Eye (tissue), 1 donor: ENCODE measurements around the gene PRUNE2.
"Not testable (repeated sequence)": the region's sequence is repeated elsewhere in the genome, so short reads cannot be mapped to it uniquely, and the experiment has no call there.

Source experiments
- DNase-seq: peaks from one replicate; pipeline ENCODE4 v3.0.0-alpha.2; 2015

The PRUNE2 gene

DNA sequence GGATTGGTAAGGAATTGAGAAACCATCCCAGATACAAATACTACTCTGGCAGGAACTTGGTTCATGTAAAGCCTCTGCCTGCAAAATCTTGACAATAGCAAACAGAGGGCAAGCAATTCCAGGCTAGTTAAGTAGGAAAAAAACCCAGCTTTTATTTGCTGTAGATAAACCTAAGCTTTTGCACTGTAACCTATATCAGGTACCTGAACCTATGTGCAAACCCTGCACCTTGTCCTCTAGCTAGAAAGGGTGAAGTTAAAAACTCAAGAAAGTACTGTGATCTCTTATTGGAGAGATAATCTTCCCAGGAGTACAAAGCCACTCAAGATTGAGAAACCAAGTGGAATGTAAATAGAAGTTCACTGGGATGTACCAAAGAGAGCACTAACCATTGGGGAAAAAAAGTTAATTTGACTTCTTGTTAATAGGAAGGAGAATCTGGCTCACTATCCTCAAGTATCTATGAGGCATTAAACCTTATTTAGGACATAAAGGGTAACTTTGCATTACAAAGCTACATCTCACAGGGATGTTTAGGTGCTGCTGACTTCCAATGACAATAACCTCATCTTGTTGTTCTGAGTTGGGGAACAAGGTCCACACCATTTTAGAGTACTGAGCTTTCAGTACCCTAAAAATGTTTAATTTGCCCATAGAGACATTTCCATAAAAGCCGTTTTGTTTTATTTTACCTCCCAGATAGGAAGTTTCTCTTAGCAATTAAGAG is 215.5 kb downstream of the PRUNE2 start:
- DNase-seq = no peak

DNA sequence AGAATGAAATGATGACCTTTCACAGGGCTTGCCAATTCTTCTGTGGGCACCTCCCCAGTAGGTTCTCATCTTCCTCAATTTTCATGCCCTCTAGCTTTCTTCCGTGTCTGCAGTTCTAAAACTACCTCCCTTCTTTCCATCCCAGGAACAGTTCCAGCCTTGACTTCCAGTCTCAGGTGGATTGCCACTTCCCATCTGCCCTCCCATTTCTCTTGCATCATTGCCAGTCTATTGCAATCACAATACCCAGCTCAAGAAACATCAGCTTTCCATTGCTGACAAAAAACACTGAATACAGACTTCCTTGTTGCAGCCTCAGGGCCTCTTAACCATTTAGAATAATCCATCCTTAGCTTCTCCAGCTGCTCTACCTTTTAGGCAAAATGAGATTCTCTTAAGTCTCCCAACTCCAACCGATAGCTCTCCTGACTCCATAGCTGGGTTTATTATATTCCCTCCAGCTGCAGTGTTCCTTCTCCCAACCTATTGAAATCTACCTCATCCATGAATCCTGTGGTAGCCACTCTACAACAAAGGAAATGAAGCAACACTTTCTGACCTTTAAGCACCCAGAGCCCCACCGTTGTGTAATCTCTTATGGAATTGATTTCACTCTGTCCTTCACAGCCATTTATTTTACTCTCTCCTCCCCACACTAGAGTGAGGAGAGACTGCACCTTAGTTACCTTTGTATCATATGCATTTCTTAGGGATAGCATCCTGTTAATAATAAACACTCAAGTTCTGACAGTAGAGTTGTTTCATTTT is 217.3 kb downstream of the PRUNE2 start:
- DNase-seq = no peak

DNA sequence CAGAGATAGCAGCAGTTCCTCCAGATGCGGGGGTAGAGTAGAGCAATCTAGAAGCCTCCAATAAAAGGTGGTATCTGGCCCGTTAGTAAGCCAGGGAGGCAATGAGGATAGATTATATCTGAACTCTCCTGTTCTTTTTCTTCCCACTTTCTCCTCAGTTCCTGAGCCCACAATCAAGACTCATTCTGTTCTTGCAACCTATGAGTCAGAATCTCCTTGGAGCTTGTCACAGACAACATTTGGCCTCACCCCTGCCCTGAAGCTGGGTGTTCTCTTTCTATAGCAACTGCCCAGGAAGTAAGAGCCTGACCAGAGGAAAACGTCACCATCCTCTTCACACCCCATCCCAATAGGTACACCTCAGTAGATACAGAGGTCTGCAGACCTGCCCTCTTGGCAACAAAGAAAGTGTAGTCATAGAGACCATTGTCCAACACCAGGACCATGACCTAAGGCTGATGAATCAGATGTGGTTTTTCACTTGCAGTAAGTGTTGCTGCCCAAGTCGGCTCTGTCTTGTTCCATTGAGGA is 218.0 kb downstream of the PRUNE2 start:
- no peak for DNase-seq

DNA sequence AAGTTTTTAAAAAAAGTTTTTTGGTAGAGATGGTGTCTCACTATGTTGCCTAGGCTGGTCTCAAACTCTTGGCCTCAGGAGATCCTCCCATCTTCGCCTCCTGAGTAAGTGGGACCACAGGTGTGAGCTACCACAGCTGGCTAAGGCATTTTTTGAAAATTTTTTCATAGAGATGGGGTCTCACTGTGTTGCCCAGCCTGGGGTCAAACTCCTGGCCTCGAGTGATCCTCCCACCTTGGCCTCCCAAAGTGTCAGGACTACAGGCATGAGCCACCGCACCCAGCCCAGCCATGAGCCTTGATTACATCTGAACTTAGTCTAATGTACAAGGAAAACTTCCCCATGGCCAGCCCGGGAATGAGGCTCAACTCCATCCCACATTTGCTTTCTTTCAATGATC is 219.2 kb downstream of the PRUNE2 start:
- DNase-seq = no peak

DNA sequence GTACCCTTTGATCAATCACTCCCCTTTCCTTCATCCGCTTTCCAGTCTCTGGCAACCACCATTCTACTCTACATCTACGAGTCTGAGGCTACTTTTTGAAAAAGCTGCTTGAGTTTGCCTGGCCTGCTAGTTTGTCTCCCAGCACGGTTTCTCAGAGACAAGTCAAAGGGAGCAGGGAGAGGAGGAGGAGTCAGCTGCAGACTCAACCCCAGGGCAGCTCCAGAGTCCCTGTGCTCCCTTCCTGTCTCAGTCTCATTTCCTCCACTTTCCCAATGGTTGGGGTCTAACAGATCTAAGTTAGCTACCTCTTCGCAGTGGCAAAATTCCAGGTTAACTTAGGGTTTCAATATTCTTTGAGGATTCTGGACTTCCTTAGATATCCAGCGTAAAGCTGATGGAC is 221.7 kb downstream of the PRUNE2 start:
- DNase-seq = no peak

DNA sequence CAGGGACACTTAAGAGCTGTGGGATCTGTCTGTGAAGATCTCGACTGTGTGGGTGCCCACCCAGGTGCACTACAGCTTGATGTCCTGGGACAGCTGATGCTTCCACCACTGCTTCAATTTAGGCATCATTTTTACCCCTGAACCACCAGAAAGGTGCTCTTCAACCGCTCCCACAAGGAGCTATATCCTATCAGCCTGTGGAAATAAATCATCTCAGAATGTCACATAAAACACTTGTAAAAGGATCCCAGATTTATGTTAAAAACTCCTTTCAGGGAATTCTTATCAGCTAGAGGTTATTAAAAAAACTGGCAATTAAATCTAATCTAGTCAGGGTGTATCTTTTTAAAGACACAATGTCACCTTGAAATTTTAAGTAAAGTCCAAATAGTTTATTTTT is 224.4 kb downstream of the PRUNE2 start:
- DNase-seq = no peak

DNA sequence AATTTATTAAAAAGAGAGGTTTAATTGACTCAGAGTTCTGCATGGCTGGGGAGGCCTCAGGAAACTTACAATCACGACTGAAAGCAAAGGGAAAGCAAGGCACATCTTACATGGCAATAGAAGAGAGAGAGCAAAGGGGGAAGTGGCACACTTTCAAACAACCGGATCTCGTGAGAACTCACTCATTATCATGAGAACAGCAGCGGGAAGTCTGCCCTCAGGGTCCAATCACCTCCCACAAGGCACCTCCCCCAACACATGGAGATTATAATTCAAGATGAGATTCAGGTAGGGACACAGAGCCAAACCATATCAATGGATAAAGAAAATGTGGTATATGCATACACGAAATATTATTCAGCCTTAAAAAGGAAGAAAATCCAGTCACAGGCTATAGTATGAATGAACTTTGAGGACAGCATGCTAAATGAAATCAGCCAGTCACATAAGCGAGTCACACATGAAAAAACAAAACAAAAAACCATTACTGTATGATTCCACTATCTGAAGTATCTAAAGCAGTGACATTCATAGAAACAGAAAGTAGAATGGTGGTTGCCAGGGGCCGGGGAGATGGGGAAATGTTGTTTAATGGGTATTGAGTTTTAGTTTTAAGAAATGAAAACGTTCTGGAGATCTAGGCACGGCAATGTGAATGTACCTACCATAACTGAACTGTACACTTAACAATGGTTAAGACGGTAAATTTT is 225.0 kb downstream of the PRUNE2 start:
- DNase-seq = no peak

DNA sequence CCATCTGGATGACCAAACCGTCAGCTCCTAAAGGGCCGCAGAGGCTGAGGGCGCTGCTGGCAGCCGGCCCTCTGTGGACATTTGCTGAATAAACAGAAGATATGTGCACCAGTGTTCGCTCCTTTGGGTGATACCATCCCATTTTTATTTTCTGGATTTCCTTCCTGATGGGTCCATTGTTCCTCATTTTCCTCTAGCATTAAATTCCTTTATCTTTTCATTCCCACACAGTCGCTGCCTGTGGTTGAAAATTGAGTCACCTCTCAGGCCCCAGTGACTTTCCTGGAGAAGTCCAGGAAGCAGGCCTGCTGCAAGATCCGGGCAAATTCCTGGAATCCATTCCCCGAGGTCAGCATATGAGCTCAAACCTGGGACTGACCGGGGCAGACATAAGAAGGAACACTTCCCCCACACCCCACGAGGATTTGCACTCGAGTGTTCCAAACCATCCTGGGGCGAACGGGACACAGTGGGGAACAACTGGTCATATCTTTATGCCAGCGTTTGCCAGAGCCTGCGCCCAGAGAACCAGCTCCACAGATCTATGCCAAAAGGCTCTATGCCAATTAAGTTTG is 228.3 kb downstream of the PRUNE2 start:
- no peak for DNase-seq

DNA sequence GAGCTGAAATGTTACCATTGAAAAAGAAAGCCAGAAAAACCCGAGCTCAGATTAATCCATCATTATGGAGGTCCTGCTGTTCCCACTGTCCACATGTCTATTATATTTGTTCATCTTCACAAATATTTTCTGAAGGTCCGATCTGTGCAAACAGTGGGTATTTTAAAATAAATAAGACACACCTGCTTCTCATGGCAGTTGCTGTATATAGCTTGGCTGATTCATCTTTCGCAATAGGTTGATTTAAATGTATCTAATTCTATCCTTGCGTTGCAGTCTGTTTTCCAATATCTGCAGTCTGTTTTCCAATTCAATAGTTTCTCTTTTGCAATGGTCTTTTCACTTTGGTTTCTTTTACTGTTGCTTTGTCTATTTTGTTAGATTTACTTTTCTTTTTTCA is 229.1 kb downstream of the PRUNE2 start:
- DNase-seq = no peak

DNA sequence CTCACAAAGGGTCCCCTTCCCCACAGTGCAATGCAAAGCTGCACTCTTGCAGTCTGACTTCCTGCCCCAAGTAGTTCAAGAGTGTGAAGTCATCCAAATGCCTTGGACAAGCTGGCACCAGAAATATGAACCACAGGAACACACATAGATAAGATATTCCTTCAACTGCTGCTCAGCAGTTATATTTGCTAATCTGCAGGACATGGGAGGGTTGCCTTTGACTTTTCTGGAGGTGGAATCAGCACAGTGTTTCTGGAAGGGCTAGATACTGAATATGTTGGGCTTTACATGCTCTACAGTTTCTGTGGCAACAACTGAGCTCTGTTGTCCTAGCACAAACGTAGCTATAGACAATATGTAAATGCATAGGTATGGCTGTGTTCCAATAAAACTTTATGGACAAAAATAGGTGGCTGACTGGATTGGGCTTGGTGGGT is 238.4 kb downstream of the PRUNE2 start:
- no peak for DNase-seq

DNA sequence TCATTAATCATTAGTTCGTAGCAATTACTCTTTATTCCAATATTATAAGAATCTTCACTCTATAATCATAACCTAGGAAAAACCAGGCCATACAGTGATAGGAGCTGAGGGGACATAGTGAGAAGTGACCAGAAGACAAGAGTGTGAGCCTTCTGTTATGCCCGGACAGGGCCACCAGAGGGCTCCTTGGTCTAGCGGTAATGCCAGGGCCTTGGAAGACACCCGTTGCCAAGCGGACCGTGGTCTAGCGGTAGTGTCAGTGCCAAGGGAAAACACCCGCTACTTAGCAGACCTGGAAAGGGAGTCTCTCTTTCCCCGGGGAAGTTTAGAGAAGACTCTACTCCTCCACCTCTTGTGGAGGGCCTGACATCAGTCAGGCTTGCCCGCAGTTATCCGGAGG is 239.9 kb downstream of the PRUNE2 start:
- DNase-seq = not testable (repeated sequence)

DNA sequence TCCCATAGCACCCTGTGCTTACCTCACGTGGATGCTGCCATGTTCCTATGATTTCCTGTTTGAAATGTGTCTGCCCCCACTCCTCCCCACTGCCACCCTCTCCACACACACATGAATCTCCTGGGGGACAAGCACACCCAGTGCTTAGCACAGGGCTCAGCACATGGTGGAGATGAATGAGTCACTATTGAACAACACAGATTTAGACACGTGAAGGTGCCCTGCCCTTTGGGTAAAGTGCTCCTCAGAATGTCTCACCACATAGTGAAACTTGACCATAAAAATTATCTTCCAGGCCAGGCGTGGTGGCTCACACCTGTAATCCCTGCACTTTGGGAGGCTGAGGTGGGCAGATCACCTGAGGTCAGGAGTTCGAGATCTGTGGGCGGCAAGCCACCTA is 240.5 kb downstream of the PRUNE2 start:
- no peak for DNase-seq

DNA sequence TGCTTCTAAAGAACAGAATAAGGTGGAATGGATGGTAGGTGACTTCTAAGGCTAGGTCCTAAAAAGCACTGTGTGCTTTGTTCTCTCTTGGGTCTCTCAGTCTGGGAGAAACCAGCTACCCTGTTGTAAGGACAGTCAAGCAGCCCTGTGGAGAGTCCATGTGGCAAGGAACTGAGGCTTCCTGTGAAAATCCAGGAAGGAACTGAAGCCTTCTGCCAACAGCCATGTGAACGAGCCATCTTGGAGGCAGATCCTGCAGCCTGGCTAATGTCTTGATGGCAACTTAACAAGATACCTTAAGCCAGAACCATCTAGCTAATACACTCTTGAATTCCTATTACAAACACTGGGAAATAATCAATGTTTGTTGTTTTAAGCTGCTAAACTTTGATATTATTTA is 241.8 kb downstream of the PRUNE2 start:
- DNase-seq = no peak

DNA sequence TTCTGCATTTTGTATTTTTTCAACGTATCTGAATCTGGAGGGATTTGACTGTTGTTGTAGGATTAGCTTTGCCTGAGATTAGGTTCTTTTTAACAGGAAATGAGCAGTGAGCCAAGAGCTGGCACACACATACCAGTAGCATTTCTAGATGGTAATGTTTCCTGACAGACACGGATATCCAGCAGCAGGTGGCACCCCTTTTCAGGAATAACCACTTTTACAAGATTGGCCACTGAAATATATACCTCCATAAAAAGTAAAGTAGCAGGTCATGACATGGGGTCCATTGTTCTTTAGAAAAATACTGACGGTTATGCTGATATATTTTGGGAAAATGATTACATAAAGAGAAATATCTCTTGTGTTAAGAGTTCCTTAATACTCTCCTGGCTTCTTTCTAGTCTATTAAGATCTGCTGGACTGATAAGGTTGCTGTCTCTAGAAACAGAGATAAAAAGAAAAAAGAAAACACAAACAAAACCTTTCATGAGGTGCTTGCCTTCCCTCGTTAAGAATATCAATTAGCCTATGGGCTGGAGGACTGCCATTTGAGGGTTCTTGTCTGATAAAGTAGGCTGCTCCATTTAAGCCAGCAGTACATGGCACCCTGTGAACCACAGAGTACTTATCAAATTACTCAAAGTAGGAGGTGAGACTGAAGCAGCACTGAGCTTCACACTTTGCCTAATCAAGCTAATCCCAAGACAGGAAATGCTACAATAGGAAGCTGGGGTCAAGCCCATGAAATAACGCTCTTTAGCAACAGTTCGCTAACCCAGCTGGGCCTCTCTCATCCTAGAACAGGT is 243.2 kb downstream of the PRUNE2 start:
- DNase-seq = peak; percentile 27

DNA sequence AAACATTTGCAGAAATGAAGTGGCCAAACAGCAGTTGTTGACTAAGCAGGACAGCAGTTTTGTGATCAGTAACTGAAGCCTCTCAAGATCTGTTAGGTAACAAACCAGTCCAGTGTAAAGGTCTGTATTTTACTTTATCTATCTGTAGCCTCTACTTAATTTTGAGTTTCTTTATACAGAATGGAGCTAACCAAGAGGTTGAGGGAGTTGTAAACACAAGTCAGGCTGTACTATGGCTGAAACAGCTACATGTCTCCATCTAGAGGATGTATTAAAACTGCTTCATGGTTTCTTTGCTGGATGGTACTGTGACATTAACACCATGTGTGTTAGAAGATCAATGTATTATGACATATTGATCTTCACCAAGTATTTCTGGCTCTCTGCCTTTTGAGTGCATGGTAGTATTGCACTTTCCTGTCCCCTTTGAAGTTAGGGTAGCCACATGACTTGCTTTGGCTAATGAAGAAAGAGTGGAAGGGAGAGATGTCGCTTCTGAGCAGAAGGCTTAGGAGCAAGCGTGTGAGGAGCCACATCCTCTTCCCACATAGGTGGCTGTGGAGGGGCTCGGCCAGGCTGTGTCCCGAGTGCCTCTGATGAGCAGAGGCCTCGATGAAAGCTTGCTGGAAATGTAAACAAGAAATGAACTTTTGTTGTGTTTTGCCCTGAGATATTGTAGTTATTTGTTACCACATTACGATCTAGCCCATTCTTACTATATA is 247.2 kb downstream of the PRUNE2 start:
- DNase-seq = peak; percentile 56

DNA sequence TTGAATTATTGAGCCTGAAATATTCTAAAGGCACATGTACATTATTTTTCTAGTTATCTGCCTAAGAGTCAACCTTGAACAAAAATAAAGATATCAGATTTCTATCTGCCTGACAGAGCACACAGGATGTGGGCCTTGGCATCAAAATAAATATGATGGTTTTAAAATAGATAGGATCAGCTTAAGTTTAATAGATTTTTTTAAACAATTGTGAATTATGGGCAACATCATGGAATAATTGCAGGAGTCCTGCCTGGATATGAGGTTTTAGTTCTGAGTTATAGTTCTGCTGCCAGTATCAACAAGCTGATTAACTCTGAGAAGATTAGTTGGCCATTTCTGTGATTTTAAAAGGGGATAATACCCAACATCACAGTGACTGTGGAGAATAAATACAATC is 248.6 kb downstream of the PRUNE2 start:
- no peak for DNase-seq

DNA sequence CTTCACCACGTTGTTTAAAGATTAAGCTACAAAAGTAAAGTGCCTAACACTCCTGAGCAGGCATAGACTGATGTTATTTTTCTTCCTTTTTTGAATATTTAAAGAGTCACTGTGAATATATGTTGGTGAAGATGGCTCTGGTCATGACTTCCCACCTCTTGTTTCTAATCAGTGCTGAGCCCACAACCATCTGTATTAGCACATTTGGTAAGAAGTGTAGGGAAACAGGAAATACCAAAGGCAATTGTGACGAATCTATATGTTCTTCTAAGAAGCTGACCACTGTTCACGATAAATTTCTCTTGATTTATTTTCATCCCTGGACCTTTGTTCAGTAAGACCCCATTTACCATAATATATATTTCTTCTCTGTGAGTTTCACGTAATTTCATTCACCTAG is 249.9 kb downstream of the PRUNE2 start:
- DNase-seq = no peak

DNA sequence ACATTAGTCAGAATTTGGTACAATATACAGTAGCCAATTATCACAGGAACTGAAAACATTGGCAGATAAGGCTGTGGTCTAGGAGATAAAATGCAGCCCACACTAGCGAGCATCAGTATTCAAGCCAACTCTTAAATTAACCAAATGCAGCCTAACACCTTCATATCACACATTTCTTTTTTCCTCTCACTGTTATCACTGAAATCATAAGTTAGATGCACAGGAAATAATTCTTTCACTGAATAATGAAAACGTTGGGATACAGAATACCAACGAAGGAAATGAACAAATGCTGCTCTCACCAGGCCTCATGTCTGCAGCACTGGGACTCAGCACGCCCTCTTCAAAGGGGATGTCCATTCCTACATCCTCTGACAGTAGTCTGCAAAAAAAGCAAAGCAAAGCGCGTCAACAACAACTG is 250.8 kb downstream of the PRUNE2 start:
- no peak for DNase-seq

DNA sequence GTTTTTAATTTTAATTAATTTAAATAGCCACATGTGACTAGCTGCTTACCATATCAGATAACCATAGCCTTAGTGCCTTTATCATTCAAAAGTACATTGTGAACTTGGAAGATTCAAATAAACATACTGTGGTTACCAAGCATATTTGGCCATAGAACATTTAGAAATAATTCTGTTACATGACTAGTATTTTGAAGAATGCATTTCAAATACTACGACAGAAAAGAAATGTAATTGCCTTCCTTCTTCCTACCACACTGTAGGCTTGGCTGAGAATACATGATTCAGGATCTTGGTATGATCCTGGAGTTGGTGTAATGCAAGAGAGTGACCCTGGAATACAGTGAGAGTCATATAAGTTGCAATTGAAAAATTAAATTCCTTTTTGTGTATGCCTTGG is 251.3 kb downstream of the PRUNE2 start:
- peak; percentile 10 for DNase-seq

DNA sequence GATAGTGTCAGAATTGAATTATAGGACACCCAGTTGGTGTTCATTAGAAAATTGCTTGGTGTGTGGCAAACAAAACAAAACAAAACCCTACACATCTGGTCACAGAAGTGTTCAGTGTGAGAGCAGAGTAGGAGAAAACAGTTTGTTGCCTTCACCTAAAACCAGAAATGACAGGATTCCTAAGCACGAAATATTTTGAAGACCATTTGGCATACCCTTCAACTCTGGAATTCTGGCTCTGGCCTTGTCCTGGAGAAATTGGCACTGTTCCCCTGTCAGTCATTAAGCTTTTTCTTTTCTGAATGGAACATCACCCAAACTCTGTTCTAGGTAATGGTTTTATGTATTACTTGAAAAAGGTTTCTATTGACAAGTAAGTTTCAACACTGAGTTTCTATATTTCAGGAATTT is 251.9 kb downstream of the PRUNE2 start:
- DNase-seq = no peak

DNA sequence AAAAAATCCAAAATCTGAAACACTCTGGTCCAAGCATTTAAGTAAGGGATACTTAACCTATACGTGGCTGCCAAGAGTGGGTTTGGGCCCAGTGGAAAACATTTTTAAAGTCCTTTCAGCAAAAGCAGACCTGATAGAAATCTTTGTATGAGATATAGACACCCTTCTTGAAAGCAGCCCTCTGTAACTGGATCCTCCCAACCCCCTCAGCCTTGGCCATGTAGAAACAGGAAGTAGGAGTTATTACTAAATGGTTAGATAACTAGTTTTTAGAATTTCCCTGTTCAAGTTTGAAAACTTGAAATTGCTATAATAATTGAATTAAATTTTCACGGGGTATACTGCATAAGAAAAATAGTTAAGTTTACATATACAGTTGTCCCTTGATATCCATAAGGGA is 253.0 kb downstream of the PRUNE2 start:
- no peak for DNase-seq
